ENCODE results near the gene ASTN1. TPM values are rescaled to one million over a fixed set of nuclear protein-coding genes. Genes with fewer than 3 reads are reported as not detected.

Gene ASTN1
- total RNA-seq, 1 donor from 2014 or later = 7.7 TPM

DNA sequence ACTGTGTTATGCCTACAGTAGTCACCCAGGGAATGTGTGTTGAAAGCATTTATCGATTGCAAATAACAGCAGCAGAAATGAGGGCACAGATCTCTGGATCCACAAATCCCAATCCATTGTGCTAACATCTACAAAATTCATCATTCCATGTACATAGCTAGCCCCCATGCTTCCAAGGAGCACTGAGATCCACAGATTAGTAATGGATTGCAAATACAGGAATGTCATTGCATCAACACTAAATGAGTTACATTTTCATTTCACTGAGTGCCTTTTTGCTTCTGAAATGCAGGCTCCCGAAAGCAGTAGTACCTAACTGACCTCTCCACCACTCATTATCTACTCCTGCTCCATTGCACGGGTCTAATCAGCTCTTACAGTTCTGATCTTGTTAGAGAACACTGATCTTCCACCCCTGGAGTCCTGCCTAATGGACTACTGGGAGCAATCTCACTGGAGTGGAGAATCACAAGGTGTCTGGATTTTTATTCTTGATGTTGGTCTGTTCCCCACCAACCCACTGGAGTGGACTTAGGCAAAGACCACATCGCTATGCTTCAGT lies 30.5 kb downstream of the ASTN1 start:
- TF ChIP-seq, protein P1, sequence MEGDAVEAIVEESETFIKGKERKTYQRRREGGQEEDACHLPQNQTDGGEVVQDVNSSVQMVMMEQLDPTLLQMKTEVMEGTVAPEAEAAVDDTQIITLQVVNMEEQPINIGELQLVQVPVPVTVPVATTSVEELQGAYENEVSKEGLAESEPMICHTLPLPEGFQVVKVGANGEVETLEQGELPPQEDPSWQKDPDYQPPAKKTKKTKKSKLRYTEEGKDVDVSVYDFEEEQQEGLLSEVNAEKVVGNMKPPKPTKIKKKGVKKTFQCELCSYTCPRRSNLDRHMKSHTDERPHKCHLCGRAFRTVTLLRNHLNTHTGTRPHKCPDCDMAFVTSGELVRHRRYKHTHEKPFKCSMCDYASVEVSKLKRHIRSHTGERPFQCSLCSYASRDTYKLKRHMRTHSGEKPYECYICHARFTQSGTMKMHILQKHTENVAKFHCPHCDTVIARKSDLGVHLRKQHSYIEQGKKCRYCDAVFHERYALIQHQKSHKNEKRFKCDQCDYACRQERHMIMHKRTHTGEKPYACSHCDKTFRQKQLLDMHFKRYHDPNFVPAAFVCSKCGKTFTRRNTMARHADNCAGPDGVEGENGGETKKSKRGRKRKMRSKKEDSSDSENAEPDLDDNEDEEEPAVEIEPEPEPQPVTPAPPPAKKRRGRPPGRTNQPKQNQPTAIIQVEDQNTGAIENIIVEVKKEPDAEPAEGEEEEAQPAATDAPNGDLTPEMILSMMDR (IDR thresholded peaks at IDR 0.05; ENCODE audit: partially characterized antibody, unreplicated experiment) = no peak
- no peaks in the 10 kb centered on the region for H3K4me1 Mint-ChIP-seq (ENCODE audit: low read depth, unreplicated experiment)
- no peak for DNase-seq
- H3K27me3 Mint-ChIP-seq (ENCODE audit: unreplicated experiment) = no peaks in the 10 kb centered on the region
- no peak overlapping the region for H3K4me3 Mint-ChIP-seq (ENCODE audit: unreplicated experiment)
- H3K27ac Mint-ChIP-seq (ENCODE audit: unreplicated experiment) = no peak overlapping the region
- H3K36me3 Mint-ChIP-seq (ENCODE audit: unreplicated experiment) = no peaks in the 10 kb centered on the region
- no peaks in the 10 kb centered on the region for H3K9me3 Mint-ChIP-seq (ENCODE audit: unreplicated experiment)

- TF ChIP-seq, protein P1 (IDR thresholded peaks at IDR 0.05; ENCODE audit: partially characterized antibody, unreplicated experiment) = no peak
- Mint-ChIP-seq H3K27ac (ENCODE audit: unreplicated experiment) (no peak overlapping the region), H3K9me3 (ENCODE audit: unreplicated experiment) (no peaks in the 10 kb centered on the region), H3K36me3 (ENCODE audit: unreplicated experiment) (no peaks in the 10 kb centered on the region), H3K4me3 (ENCODE audit: unreplicated experiment) (no peak overlapping the region), H3K27me3 (ENCODE audit: unreplicated experiment) (no peaks in the 10 kb centered on the region), H3K4me1 (ENCODE audit: low read depth, unreplicated experiment) (no peaks in the 10 kb centered on the region)
- DNase-seq = no peak
Measured at GRCh38 chr1:177132141-177132540, 32.4 kb downstream of the ASTN1 start.

DNA sequence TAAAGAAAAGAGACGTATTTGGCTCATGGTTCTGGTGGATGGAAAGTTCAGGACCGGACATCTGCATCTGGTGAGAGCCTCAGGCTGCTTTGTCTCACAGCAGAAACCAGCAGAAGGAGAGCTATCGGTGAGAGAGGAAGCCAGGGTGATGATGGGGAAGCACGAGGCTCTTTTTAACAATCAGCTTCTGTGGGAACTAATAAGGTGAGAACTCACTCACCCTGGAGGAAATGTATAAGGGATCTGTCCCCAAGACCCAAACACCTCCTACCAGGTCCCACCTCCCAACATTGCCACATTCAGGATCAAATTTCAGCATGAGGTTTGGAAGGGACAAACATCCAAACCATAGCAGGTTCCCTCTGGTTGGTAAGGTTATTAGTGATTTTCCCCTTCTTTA lies 32.8 kb downstream of the ASTN1 start:
- Mint-ChIP-seq H3K4me1 (ENCODE audit: low read depth, unreplicated experiment) (no peaks in the 10 kb centered on the region), H3K4me3 (ENCODE audit: unreplicated experiment) (no peak overlapping the region)

DNA sequence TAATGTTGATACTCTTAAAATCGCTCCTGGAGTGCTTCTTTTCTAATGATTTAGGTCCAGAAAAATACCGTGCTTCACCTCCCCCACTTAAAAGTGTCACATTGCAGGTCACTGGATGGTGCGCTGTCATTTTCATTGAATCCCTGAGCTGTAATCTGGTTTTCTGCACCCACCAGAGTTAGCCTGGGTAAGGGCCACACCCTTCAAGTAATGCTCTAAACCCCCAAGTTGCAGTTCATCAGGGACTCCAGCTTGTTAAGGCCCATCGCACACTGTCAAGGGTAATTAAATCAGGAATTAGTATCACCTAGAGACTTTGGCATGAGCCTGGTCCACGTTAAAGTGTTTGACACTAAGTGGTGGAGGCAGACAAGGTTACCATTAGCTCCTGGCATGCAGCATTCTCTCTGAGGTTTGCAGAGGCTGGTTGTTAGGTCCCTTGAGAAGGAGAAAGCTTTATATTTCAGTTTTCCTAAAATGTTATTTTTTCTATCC lies 34.0 kb downstream of the ASTN1 start:
- Mint-ChIP-seq H3K9me3 (ENCODE audit: unreplicated experiment) (no peaks in the 10 kb centered on the region), H3K27me3 (ENCODE audit: unreplicated experiment) (no peaks in the 10 kb centered on the region), H3K4me1 (ENCODE audit: low read depth, unreplicated experiment) (no peaks in the 10 kb centered on the region), H3K36me3 (ENCODE audit: unreplicated experiment) (no peaks in the 10 kb centered on the region), H3K27ac (ENCODE audit: unreplicated experiment) (no peak overlapping the region), H3K4me3 (ENCODE audit: unreplicated experiment) (no peak overlapping the region)
- TF ChIP-seq, protein P1 (IDR thresholded peaks at IDR 0.05; ENCODE audit: partially characterized antibody, unreplicated experiment) = no peak
- no peak for DNase-seq

More for the DNA sequence above, 32.8 kb downstream of the ASTN1 start:
- no peak for DNase-seq
- H3K36me3 Mint-ChIP-seq (ENCODE audit: unreplicated experiment) = no peaks in the 10 kb centered on the region
- no peaks in the 10 kb centered on the region for H3K9me3 Mint-ChIP-seq (ENCODE audit: unreplicated experiment)
- no peak overlapping the region for H3K27ac Mint-ChIP-seq (ENCODE audit: unreplicated experiment)
- H3K27me3 Mint-ChIP-seq (ENCODE audit: unreplicated experiment) = no peaks in the 10 kb centered on the region
- TF ChIP-seq, protein P1 (IDR thresholded peaks at IDR 0.05; ENCODE audit: partially characterized antibody, unreplicated experiment) = no peak

- no peak for DNase-seq
- Mint-ChIP-seq H3K4me3 (ENCODE audit: unreplicated experiment) (no peak overlapping the region), H3K4me1 (ENCODE audit: low read depth, unreplicated experiment) (no peaks in the 10 kb centered on the region), H3K36me3 (ENCODE audit: unreplicated experiment) (no peaks in the 10 kb centered on the region), H3K9me3 (ENCODE audit: unreplicated experiment) (no peaks in the 10 kb centered on the region), H3K27me3 (ENCODE audit: unreplicated experiment) (no peaks in the 10 kb centered on the region), H3K27ac (ENCODE audit: unreplicated experiment) (no peak overlapping the region)
- TF ChIP-seq, protein P1 (IDR thresholded peaks at IDR 0.05; ENCODE audit: partially characterized antibody, unreplicated experiment) = no peak
Measured at GRCh38 chr1:177128665-177129281, 35.7 kb downstream of the ASTN1 start.

All from glutamatergic neuron (in vitro differentiated cells).